ENCODE measurements around the gene ENC1. TPM values are rescaled to one million over a fixed set of nuclear protein-coding genes. Genes with fewer than 3 reads are reported as not detected.

ENC1 gene
- polyA plus RNA-seq, 1 of the 3 experiments (the other 2 are of a cell fraction), result 20.3 TPM

GRCh38 chr5:74657165-74657564, 16.6 kb upstream of the ENC1 start:
- Histone ChIP-seq H4K20me1 (ENCODE audit: insufficient read depth) (no peaks in the 10 kb centered on the region), H3K4me2 (no peak overlapping the region), H3K9ac (no peak overlapping the region), H3K4me3 (ENCODE audit: low read depth in 2 of 2, low read length in 1 of 2) (no peak overlapping the region), H3K9me2 (no peaks in the 10 kb centered on the region), H3K27me3 (ENCODE audit: insufficient read depth) (no peaks in the 10 kb centered on the region), H3F3A (replicated peaks; ENCODE audit: insufficient read depth) (no peaks in the 10 kb centered on the region), H3K79me2 (ENCODE audit: insufficient read depth) (no peaks in the 10 kb centered on the region), H3K36me3 (replicated peaks in 1 of 2; ENCODE audit: control insufficient read depth in 1 of 2, insufficient read depth in 2 of 2, low read length in 1 of 2) (no peaks in the 10 kb centered on the region), H3K4me1 (ENCODE audit: control insufficient read depth in 1 of 2, insufficient read depth in 2 of 2, low read depth in 1 of 2, low read length in 1 of 2) (no peaks in the 10 kb centered on the region), H3K27ac (ENCODE audit: low read depth in 2 of 2, low read length in 1 of 2) (no peak overlapping the region), H3K9me3 (no peaks in the 10 kb centered on the region), H2AFZ (ENCODE audit: low read depth) (no peak overlapping the region)
- 79% methylated on average over 2 of the region's 2 CpGs for WGBS (ENCODE audit: low lambda C conversion rate)
- ChIA-PET CTCF (interaction anchor here (1.3 to 2.6 kb wide), 4 partner anchors 8 to 755 kb away, joined by 4 to 12 read pairs (median 9); partner anchors contain the start of gene ENC1), POLR2A (no interaction called here)
- no peak for DNase-seq
- TF ChIP-seq FOSL2 (IDR thresholded peaks at IDR 0.05; ENCODE audit: borderline replicate concordance, low read depth) (no peak), IRF3 (IDR thresholded peaks at IDR 0.05; ENCODE audit: low read depth, low read length) (no peak), MAX (IDR thresholded peaks at IDR 0.05; ENCODE audit: low read depth) (no peak), FOXJ3 (CRISPR knock-in tag; IDR thresholded peaks at IDR 0.05) (no peak), NFIC (IDR thresholded peaks at IDR 0.05; ENCODE audit: borderline replicate concordance) (no peak), EZH2phosphoT487 (IDR thresholded peaks at IDR 0.05; ENCODE audit: borderline replicate concordance, low read depth) (no peak), EP300 (IDR thresholded peaks at IDR 0.05; ENCODE audit: borderline replicate concordance in 1 of 2, low read depth in 1 of 2, low read length in 1 of 2) (no peak), YY1 (IDR thresholded peaks at IDR 0.05; ENCODE audit: low read depth) (no peak), GATA2 (CRISPR knock-in tag; IDR thresholded peaks at IDR 0.05) (no peak), FOXM1 (IDR thresholded peaks at IDR 0.05; ENCODE audit: low read depth) (no peak), RAD21 (IDR thresholded peaks at IDR 0.05; ENCODE audit: low read length) (no peak), ZBTB33 (IDR thresholded peaks at IDR 0.05; ENCODE audit: borderline replicate concordance, low read depth) (no peak), GABPA (IDR thresholded peaks at IDR 0.05; ENCODE audit: low read depth) (no peak), SIN3A (IDR thresholded peaks at IDR 0.05; ENCODE audit: borderline replicate concordance, low read depth, low read length) (no peak), RCOR1 (IDR thresholded peaks at IDR 0.05; ENCODE audit: low read length) (no peak), TAF1 (IDR thresholded peaks at IDR 0.05; ENCODE audit: borderline replicate concordance, low read depth, low read length) (no peak), TEAD4 (IDR thresholded peaks at IDR 0.05; ENCODE audit: borderline replicate concordance, insufficient read depth) (no peak), CHD2 (IDR thresholded peaks at IDR 0.05; ENCODE audit: low read length, partially characterized antibody) (no peak), TCF12 (IDR thresholded peaks at IDR 0.05) (no peak)
